GM15510 (cell line): ENCODE results near the gene HOXC13.

Experiments
- POLR2A ChIP-seq: IDR thresholded peaks from 3 replicates; pipeline ENCODE4 v1.6.1; 2011; ENCODE audit warnings: borderline replicate concordance; ENCODE audit not compliant: insufficient read length; ENCODE audit errors: extremely low read depth

Gene HOXC13

GRCh38 chr12:53947743-53948142 is 9.1 kb downstream of the HOXC13 start:
- no peak for TF ChIP-seq POLR2A

GRCh38 chr12:53948650-53949593 is 10.3 kb downstream of the HOXC13 start:
- no peak for TF ChIP-seq POLR2A

- TF ChIP-seq POLR2A, result no peak
These were observed 11.2 kb downstream of the HOXC13 start for GRCh38 chr12:53949631-53950436.

DNA sequence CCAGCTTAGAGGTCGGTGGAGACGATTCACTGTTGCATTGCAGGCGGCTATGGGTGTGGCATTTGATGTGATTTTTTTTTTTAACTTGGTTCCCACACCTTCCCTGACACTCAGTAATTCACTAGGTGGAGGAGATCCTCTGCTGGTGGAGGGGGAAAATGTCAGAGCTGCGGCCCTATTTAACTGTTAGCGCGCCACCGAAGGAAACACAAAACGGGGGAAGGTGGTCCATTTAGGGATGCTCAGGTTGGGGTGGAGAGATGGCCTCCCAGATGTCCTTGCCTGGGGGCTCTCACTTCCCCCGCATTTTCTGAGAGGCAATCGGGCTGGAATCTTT is 11.8 kb downstream of the HOXC13 start:
- no peak for TF ChIP-seq POLR2A

- no peak for TF ChIP-seq POLR2A
These were observed 12.4 kb downstream of the HOXC13 start for GRCh38 chr12:53950789-53951576.

DNA sequence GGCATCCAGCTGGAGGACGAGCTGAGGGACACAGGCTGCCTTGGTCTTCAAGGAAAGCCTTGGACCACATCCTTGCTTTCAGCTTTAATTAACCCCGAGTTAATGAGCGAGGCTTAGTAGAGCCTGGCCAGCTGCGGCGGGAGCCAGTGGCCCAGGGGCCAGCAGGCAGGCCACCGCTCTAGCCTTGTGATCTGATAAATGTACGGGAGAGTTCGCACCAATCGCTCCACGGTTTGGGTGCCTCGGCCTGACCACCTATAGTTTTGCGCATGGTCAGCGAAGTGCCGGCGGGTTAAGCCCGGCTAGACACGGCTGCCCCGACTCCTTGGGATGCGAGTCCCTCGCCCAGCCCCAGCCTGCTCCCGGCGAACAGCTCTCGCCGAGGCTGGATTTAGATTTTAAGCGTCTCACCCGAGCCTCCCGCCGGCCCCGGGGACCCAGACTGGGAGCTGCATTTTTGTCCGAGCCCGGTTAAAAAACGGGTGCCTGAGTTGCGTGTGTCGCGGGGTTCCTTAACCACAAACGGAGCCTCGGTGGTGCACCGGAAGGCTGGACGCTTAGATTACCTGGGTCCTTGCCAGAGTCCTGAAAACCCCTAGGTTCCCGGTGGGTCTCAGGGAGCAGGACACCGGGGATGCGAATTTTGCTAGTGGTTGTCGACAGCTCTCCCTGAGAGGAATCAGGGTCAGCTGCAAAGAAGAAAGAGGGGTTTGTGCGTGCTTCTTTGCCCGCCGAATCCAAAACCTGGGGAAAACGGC is 13.1 kb downstream of the HOXC13 start:
- TF ChIP-seq POLR2A, result no peak

- no peak for TF ChIP-seq POLR2A
These were observed 13.7 kb downstream of the HOXC13 start for GRCh38 chr12:53952335-53952694.

DNA sequence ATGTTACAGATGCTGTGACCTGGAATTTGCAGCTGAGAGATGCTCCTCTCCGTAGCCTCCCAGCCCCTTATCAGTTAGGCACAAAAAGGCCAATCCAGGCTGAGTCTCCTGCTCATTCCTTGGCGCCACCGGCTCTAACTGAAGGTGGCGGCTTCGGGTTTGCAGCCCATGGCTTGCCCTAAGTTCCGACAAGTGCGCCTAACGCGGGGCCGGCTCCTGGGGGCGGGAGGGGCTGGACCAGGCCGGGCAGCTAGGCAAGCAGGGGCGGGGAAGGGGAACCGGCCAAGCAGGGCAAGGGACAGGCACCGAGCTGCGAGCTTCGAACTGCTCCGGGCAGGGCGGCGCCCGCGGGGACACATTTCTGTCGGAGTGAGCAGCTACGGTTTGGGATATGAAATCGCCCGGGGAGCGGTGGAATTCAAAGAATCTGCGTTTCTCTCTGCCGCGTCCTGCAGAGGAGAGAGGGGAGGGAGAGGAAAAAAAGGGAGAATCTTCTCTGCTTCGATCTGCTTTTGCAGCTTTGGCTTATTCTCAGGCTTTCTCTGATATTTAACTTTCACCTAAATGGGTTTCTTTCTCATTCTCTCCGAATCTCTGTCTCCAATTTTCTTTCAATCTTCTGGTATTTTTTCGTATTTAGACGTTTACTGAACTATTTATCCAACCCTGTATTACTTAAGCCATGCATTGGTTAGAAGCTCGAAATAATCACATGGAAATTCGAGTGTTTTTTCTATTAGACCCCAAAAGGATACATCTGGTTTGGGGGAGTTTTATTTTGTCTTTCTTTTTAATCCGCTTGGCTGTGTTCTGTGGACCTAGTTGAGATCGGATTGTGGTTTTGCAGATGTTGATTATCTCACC is 14.5 kb downstream of the HOXC13 start:
- TF ChIP-seq POLR2A, result no peak

- TF ChIP-seq POLR2A, result no peak
These were observed 15.4 kb downstream of the HOXC13 start for GRCh38 chr12:53953831-53954693.

- TF ChIP-seq POLR2A, result no peak
These were observed 16.0 kb downstream of the HOXC13 start, which contains the start of gene HOXC12 for GRCh38 chr12:53954694-53955035. HOXC12 (plus strand) TSS chr12:53954903; CDS start chr12:53954930, 27 bp downstream.

DNA sequence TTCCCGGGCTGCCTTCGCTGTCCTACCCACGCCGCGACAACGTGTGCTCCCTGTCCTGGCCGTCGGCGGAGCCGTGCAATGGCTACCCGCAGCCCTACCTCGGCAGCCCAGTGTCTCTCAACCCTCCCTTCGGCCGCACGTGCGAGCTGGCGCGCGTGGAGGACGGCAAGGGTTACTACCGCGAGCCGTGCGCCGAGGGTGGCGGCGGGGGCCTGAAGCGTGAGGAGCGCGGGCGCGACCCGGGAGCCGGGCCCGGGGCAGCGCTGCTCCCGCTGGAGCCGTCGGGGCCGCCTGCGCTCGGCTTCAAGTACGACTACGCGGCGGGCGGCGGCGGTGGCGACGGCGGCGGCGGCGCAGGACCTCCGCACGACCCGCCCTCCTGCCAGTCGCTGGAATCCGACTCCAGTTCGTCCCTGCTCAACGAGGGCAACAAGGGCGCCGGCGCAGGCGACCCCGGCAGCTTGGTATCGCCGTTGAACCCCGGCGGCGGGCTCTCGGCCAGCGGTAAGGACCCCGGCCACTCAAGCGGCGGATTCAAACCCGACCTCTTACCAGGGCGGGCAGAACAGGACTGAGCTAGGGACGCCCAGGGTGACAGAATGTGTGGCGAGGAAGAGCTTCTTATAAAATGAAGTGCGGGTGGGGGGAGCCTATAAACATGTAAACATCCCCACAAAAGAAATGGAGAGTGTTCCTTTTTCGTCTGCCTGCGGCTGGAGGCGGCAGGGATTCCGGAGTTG is 16.6 kb downstream of the HOXC13 start:
- TF ChIP-seq POLR2A, result no peak

DNA sequence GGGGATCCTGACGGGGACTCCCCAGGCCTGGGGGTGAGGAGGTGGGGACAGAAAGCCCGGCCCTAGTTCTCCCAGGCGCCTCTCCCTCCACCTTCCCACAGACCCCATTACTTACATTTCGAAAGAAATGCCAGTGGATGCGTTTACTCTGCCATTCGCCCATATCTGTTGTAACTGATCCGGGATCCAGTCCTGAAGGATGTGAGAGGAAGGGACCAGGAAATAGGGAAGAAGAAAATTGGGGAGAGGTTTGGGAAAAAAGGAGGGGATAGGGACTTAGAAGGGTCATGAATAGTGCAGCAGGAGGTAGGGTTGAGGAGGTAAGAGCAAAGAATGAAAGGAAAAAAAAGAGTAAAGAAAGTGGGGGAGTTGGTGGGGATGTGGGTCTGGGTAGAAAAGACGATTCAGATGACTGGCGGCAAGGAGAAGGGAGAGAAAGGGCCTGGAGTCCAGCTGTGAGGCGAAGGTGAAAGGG is 17.2 kb downstream of the HOXC13 start:
- TF ChIP-seq POLR2A, result no peak

- no peak for TF ChIP-seq POLR2A
These were observed 17.7 kb downstream of the HOXC13 start for GRCh38 chr12:53956251-53956887.
